Loucy (cell line): ENCODE measurements around the gene ADAMTSL4.

Source experiments
- H2AFZ ChIP-seq: fragments of 200-600 bp; sonication (generic); 2 replicates; pipeline ENCODE4 v1.6.0; 2016; ENCODE audit warnings: antibody characterized with exemption, mild to moderate bottlenecking, low read length, moderate library complexity
- H3F3A ChIP-seq: fragments of 200-600 bp; 2 replicates; pipeline ENCODE4 v1.6.0; 2016; ENCODE audit warnings: antibody characterized with exemption, low read depth, mild to moderate bottlenecking
- H3K27me3 ChIP-seq: fragments of 200-600 bp; sonication (generic); 2 replicates; pipeline ENCODE4 v1.6.1; 2014; ENCODE audit warnings: low read length, mild to moderate bottlenecking; ENCODE audit not compliant: insufficient read depth, poor library complexity, severe bottlenecking
- H3K36me3 ChIP-seq: fragments of 200-600 bp; sonication (generic); 2 replicates; pipeline ENCODE4 v1.6.1; 2016; ENCODE audit warnings: low read length; ENCODE audit not compliant: insufficient read depth
- H3K4me1 ChIP-seq: fragments of 200-600 bp; sonication (generic); 2 replicates; pipeline ENCODE4 v1.5.1; 2014; ENCODE audit warnings: low read length, mild to moderate bottlenecking; ENCODE audit not compliant: insufficient read depth, poor library complexity, severe bottlenecking
- H3K4me2 ChIP-seq: fragments of 200-600 bp; sonication (generic); 2 replicates; pipeline ENCODE4 v1.6.0; 2014; ENCODE audit warnings: antibody characterized with exemption, low read length, low read depth, mild to moderate bottlenecking; ENCODE audit not compliant: poor library complexity, severe bottlenecking
- H3K4me3 ChIP-seq: fragments of 200-600 bp; sonication (generic); 2 replicates; pipeline ENCODE4 v1.5.1; 2014; ENCODE audit warnings: low read length, mild to moderate bottlenecking, mixed read lengths; ENCODE audit not compliant: poor library complexity, severe bottlenecking
- H3K79me2 ChIP-seq: fragments of 200-600 bp; sonication (generic); 2 replicates; pipeline ENCODE4 v1.6.1; 2014; ENCODE audit warnings: low read length; ENCODE audit not compliant: insufficient read depth
- H3K9ac ChIP-seq: fragments of 200-600 bp; sonication (generic); 2 replicates; pipeline ENCODE4 v1.6.0; 2014; ENCODE audit warnings: mild to moderate bottlenecking, low read depth, low read length, moderate library complexity; ENCODE audit not compliant: poor library complexity, severe bottlenecking
- H3K9me2 ChIP-seq: fragments of 200-600 bp; sonication (generic); replicated peaks from 2 replicates; pipeline ENCODE4 v1.6.1; 2016; ENCODE audit warnings: low read depth, low read length, mixed read lengths
- H3K9me3 ChIP-seq: fragments of 200-600 bp; sonication (generic); 2 replicates; pipeline ENCODE4 v1.6.1; 2014; ENCODE audit warnings: mild to moderate bottlenecking, antibody characterized with exemption, low read length, low read depth; ENCODE audit not compliant: insufficient read depth
- H4K20me1 ChIP-seq: fragments of 200-600 bp; sonication (generic); 2 replicates; pipeline ENCODE4 v1.6.0; 2014; ENCODE audit warnings: antibody characterized with exemption, low read length, mild to moderate bottlenecking; ENCODE audit not compliant: insufficient read depth, poor library complexity, severe bottlenecking
- CTCF ChIP-seq: fragments of 200-600 bp; sonication (generic); conservative IDR thresholded peaks from 2 replicates; pipeline ENCODE4 v1.5.1; 2014; ENCODE audit warnings: mild to moderate bottlenecking, antibody characterized with exemption, low read length
- EZH2phosphoT487 ChIP-seq: fragments of 200-600 bp; IDR thresholded peaks from 2 replicates; pipeline ENCODE4 v1.6.1; 2018; ENCODE audit warnings: antibody characterized with exemption, mild to moderate bottlenecking, moderate library complexity, borderline replicate concordance

ADAMTSL4 gene

DNA sequence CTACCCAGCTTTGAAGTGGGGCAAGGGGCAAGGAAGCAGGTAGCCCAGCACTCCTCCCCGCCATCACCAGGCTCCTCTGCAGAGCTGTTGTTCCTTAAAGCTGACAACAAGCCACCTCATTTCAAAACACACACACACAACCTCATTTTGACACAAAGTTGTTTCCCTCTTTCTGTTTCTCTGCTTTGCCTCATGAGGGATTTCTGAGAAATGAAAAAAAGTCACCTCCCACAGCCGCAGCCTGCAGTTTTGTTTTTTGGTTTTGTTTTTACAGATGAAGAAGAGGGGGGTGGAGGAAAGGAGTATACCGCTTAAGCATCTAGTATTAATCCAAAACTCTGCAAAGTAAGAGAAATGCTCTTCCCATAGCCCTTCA is 18.1 kb downstream of the ADAMTSL4 start:
- H3K9ac ChIP-seq: no peak overlapping the region
- H3K27me3 ChIP-seq: no peaks in the 10 kb centered on the region
- H3K4me1 ChIP-seq: peaks cover 30% of the 10 kb centered on the region
- no peak for TF ChIP-seq EZH2phosphoT487
- TF ChIP-seq CTCF: no peak
- no peak overlapping the region for H3K4me2 ChIP-seq
- peaks cover 74% of the 10 kb centered on the region for H3K79me2 ChIP-seq
- H3K4me3 ChIP-seq: no peak overlapping the region
- H3K36me3 ChIP-seq: no peaks in the 10 kb centered on the region; the same call in 1 of the 2 replicates
- no peak overlapping the region for H2AFZ ChIP-seq
- no peaks in the 10 kb centered on the region for H3K9me3 ChIP-seq
- no peaks in the 10 kb centered on the region; the same call in 1 of the 2 replicates for H3F3A ChIP-seq
- H3K9me2 ChIP-seq: no peaks in the 10 kb centered on the region
- peaks cover 22% of the 10 kb centered on the region for H4K20me1 ChIP-seq

GRCh38 chr1:150567717-150568593 is 18.7 kb downstream of the ADAMTSL4 start:
- no peak overlapping the region for H3K9ac ChIP-seq
- no peak overlapping the region for H3K4me3 ChIP-seq
- TF ChIP-seq EZH2phosphoT487 (no peak), CTCF (no peak)
- H4K20me1 ChIP-seq: peaks cover 28% of the 10 kb centered on the region
- H3K4me1 ChIP-seq: peaks cover 25% of the 10 kb centered on the region
- H2AFZ ChIP-seq: no peak overlapping the region
- H3K4me2 ChIP-seq: no peak overlapping the region
- peaks cover 74% of the 10 kb centered on the region for H3K79me2 ChIP-seq
- no peaks in the 10 kb centered on the region; the same call in 1 of the 2 replicates for H3F3A ChIP-seq
- no peaks in the 10 kb centered on the region for H3K9me2 ChIP-seq
- no peaks in the 10 kb centered on the region for H3K9me3 ChIP-seq
- H3K36me3 ChIP-seq: peaks cover 6% of the 10 kb centered on the region; the same call in 1 of the 2 replicates
- no peaks in the 10 kb centered on the region for H3K27me3 ChIP-seq

GRCh38 chr1:150568594-150568966 is 19.4 kb downstream of the ADAMTSL4 start:
- peaks cover 34% of the 10 kb centered on the region for H4K20me1 ChIP-seq
- no peak overlapping the region for H3K4me2 ChIP-seq
- no peaks in the 10 kb centered on the region for H3K9me2 ChIP-seq
- H3K79me2 ChIP-seq: peaks cover 75% of the 10 kb centered on the region
- H3K9me3 ChIP-seq: no peaks in the 10 kb centered on the region
- no peak overlapping the region for H2AFZ ChIP-seq
- peaks cover 12% of the 10 kb centered on the region; the same call in 1 of the 2 replicates for H3K36me3 ChIP-seq
- no peak overlapping the region for H3K9ac ChIP-seq
- no peaks in the 10 kb centered on the region for H3K27me3 ChIP-seq
- no peak overlapping the region for H3K4me3 ChIP-seq
- peaks cover 25% of the 10 kb centered on the region for H3K4me1 ChIP-seq
- no peaks in the 10 kb centered on the region; the same call in 1 of the 2 replicates for H3F3A ChIP-seq
- TF ChIP-seq CTCF (no peak), EZH2phosphoT487 (no peak)
